ENCODE results near the gene EDARADD. TPM values are rescaled to one million over a fixed set of nuclear protein-coding genes. Genes with fewer than 3 reads are reported as not detected.

The EDARADD gene
- total and polyA plus RNA-seq, 2 of the 13 experiments (the other 11 are each of a cell fraction or from before 2014, with no cell fraction given): 0.03 TPM; not detected in 1

DNA sequence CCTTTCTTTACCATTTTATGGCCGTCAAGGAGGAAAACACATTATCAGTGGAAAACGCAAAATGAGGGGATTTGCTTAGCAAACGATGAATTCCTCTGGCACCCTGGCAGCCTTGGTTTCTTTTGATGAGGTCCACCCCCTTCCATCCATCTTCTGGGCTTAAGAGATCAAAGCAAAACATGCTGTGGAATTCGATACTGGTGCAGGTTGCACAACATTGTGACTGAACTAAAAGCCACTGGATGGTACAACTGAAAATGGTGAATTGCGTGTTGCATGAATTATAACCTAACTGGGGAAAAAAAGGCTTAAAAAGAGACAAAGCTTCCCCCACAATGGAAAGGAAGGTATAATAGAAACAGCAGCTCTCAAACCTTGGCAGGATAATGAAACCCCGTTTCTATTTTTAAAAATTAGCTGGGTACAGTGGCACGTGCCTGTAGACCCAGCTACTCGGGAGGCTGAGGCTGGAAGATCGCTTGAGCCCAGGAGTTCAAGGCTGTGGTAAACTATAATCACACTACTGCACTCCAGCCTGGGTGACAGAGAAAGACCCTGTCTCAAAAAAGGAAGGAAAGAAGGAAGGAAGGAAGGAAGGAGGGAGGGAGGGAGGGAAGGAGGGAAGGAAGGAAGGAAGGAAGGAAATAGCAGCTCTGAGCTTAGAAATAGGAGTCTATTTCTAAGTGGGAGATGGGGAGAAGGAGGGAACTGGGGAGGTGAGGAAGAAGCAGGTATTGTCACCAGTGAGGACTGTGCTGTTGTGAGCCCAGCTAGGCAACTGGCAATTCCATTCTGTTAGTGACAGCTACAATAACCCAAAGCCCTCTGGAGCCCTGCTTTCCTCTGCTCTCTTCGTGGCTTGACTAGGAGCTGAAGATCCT is 100.7 kb downstream of the EDARADD start (continued):
- TF ChIP-seq ZNF629 (CRISPR knock-in tag; conservative IDR thresholded peaks at IDR 0.05): no peak
- TF ChIP-seq, protein P1, sequence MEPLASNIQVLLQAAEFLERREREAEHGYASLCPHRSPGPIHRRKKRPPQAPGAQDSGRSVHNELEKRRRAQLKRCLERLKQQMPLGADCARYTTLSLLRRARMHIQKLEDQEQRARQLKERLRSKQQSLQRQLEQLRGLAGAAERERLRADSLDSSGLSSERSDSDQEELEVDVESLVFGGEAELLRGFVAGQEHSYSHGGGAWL (CRISPR knock-in tag; IDR thresholded peaks at IDR 0.05): no peak
- TF ChIP-seq SOX13 (IDR thresholded peaks at IDR 0.05): peak; percentile 77
- TF ChIP-seq SOX13 (CRISPR knock-in tag; conservative IDR thresholded peaks at IDR 0.05 in 1 of 2, IDR thresholded peaks at IDR 0.05 in 1 of 2): peak in 1 of 2 experiments; percentile 89; a peak in 2 of 4 replicates
- no peak for TF ChIP-seq HMGA1 (CRISPR knock-in tag; conservative IDR thresholded peaks at IDR 0.05)
- TF ChIP-seq, protein P2, sequence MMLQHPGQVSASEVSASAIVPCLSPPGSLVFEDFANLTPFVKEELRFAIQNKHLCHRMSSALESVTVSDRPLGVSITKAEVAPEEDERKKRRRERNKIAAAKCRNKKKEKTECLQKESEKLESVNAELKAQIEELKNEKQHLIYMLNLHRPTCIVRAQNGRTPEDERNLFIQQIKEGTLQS (CRISPR knock-in tag; IDR thresholded peaks at IDR 0.05): no peak
- no peak for TF ChIP-seq ZNF720 (CRISPR knock-in tag; IDR thresholded peaks at IDR 0.05)
- TF ChIP-seq ZNF260 (CRISPR knock-in tag; IDR thresholded peaks at IDR 0.05; ENCODE audit: borderline replicate concordance, low read depth): no peak
- TF ChIP-seq HOXA7 (CRISPR knock-in tag; IDR thresholded peaks at IDR 0.05): no peak
- TF ChIP-seq, protein P3, sequence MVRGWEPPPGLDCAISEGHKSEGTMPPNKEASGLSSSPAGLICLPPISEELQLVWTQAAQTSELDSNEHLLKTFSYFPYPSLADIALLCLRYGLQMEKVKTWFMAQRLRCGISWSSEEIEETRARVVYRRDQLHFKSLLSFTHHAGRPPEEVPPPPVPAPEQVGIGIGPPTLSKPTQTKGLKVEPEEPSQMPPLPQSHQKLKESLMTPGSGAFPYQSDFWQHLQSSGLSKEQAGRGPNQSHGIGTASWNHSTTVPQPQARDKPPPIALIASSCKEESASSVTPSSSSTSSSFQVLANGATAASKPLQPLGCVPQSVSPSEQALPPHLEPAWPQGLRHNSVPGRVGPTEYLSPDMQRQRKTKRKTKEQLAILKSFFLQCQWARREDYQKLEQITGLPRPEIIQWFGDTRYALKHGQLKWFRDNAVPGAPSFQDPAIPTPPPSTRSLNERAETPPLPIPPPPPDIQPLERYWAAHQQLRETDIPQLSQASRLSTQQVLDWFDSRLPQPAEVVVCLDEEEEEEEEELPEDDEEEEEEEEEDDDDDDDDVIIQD (CRISPR knock-in tag; IDR thresholded peaks at IDR 0.05; ENCODE audit: low read depth): peak; percentile 90; the same call in 1 of the 2 replicates
- TF ChIP-seq, protein P4, sequence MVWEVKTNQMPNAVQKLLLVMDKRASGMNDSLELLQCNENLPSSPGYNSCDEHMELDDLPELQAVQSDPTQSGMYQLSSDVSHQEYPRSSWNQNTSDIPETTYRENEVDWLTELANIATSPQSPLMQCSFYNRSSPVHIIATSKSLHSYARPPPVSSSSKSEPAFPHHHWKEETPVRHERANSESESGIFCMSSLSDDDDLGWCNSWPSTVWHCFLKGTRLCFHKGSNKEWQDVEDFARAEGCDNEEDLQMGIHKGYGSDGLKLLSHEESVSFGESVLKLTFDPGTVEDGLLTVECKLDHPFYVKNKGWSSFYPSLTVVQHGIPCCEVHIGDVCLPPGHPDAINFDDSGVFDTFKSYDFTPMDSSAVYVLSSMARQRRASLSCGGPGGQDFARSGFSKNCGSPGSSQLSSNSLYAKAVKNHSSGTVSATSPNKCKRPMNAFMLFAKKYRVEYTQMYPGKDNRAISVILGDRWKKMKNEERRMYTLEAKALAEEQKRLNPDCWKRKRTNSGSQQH (CRISPR knock-in tag; IDR thresholded peaks at IDR 0.05; ENCODE audit: low read depth): peak; percentile 49; the same call in 1 of the 2 replicates
- TF ChIP-seq KLF11 (CRISPR knock-in tag; IDR thresholded peaks at IDR 0.05): peak; percentile 76; the same call in 1 of the 2 replicates
- no peak for TF ChIP-seq SYNCRIP (IDR thresholded peaks at IDR 0.05; ENCODE audit: insufficient read depth, low read depth, low read length)
- TF ChIP-seq, protein P5, sequence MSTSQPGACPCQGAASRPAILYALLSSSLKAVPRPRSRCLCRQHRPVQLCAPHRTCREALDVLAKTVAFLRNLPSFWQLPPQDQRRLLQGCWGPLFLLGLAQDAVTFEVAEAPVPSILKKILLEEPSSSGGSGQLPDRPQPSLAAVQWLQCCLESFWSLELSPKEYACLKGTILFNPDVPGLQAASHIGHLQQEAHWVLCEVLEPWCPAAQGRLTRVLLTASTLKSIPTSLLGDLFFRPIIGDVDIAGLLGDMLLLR (CRISPR knock-in tag; IDR thresholded peaks at IDR 0.05): no peak
- peak; percentile 76 for TF ChIP-seq ASH2L (IDR thresholded peaks at IDR 0.05; ENCODE audit: insufficient read length, low read depth, low read length)
- TF ChIP-seq ZNF841 (CRISPR knock-in tag; IDR thresholded peaks at IDR 0.05; ENCODE audit: borderline replicate concordance): no peak
- TF ChIP-seq, protein P6, sequence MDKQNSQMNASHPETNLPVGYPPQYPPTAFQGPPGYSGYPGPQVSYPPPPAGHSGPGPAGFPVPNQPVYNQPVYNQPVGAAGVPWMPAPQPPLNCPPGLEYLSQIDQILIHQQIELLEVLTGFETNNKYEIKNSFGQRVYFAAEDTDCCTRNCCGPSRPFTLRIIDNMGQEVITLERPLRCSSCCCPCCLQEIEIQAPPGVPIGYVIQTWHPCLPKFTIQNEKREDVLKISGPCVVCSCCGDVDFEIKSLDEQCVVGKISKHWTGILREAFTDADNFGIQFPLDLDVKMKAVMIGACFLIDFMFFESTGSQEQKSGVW (CRISPR knock-in tag; IDR thresholded peaks at IDR 0.05; ENCODE audit: borderline replicate concordance): no peak

All from HepG2 (cell line).